MG63 (cell line): ENCODE data around the gene JAK2. TPM values are rescaled to one million over a fixed set of nuclear protein-coding genes. Genes with fewer than 3 reads are reported as not detected.

Experiments
- total RNA-seq: library from RNA; depleted of rRNA; stranded (reverse); fragments of >200 nt; shearing (Covaris generic); gene quantifications from 2 replicates; pipeline ENCODE4 v1.2.3, GENCODE V29; 2014; ENCODE audit warnings: low replicate concordance; rRNA removed

The JAK2 gene
- total RNA-seq, 1 experiment from 2014 or later, result 4.2 TPM

Other genes with a start within 250 kb of the JAK2 start
- gene AK3, start 244.1 kb upstream of the JAK2 start, total RNA-seq, result 13.9 and 16.6 TPM in 2 replicates
- 6.8 and 9.0 TPM in 2 replicates for gene RCL1, start 192.3 kb upstream of the JAK2 start, total RNA-seq
- not detected in 2 replicates for gene INSL6, start 200.4 kb downstream of the JAK2 start, total RNA-seq
- gene INSL4, start 246.1 kb downstream of the JAK2 start, total RNA-seq, result not detected in 2 replicates